Left hindlimb (tissue), 1 donor: ENCODE measurements around the gene SAMD4B.
"Not testable (repeated sequence)": the region's sequence is repeated elsewhere in the genome, so short reads cannot be mapped to it uniquely, and the experiment has no call there.

Experiments used
- DNase-seq: peaks from one replicate; pipeline ENCODE4 v3.0.0-alpha.2; 2018

SAMD4B gene

GRCh38 chr19:39341719-39342604 is at the start of gene SAMD4B:
Gene SAMD4B (plus strand): TSS chr19:39342421. CDS start chr19:39356894, 14,473 bp downstream.
- DNase-seq: peak; percentile 99

GRCh38 chr19:39293394-39293793 is 48.8 kb upstream of the SAMD4B start:
- DNase-seq: no peak

- DNase-seq: no peak
These were observed 46.1 kb upstream of the SAMD4B start, which contains the start of gene IFNL1 for GRCh38 chr19:39296055-39296645. Gene IFNL1 (plus strand): TSS chr19:39296407. CDS start chr19:39296422, 15 bp downstream.

GRCh38 chr19:39296906-39297305 is 45.3 kb upstream of the SAMD4B start:
- no peak for DNase-seq

- no peak for DNase-seq
These were observed 44.1 kb upstream of the SAMD4B start for GRCh38 chr19:39297931-39298634.

GRCh38 chr19:39299404-39299803 is 42.8 kb upstream of the SAMD4B start:
- DNase-seq: no peak

- DNase-seq: no peak
These were observed 42.4 kb upstream of the SAMD4B start for GRCh38 chr19:39299832-39300231.

- no peak for DNase-seq
These were observed 41.2 kb upstream of the SAMD4B start for GRCh38 chr19:39301021-39301420.

GRCh38 chr19:39301562-39301961 is 40.7 kb upstream of the SAMD4B start:
- DNase-seq: no peak

GRCh38 chr19:39303373-39304184 is 38.6 kb upstream of the SAMD4B start:
- no peak for DNase-seq

GRCh38 chr19:39304185-39304513 is 38.1 kb upstream of the SAMD4B start:
- DNase-seq: no peak

GRCh38 chr19:39304701-39305571 is 37.3 kb upstream of the SAMD4B start:
- no peak for DNase-seq

GRCh38 chr19:39306075-39306474 is 36.1 kb upstream of the SAMD4B start:
- no peak for DNase-seq

- DNase-seq: no peak
These were observed 35.0 kb upstream of the SAMD4B start for GRCh38 chr19:39307046-39307821.

- no peak for DNase-seq
These were observed 34.2 kb upstream of the SAMD4B start for GRCh38 chr19:39307822-39308530.

- no peak for DNase-seq
These were observed 33.5 kb upstream of the SAMD4B start for GRCh38 chr19:39308531-39309304.

GRCh38 chr19:39309305-39309670 is 32.9 kb upstream of the SAMD4B start:
- not testable (repeated sequence) for DNase-seq

GRCh38 chr19:39310558-39311311 is 31.5 kb upstream of the SAMD4B start:
- no peak for DNase-seq
